ENCODE data around the gene SSRP1.
A peak's percentile ranks its signal among the peaks of the same experiment; 100 is the strongest.

The SSRP1 gene

GRCh38 chr11:57324886-57325734, 10.6 kb downstream of the SSRP1 start, which contains the start of gene TNKS1BP1:
TNKS1BP1 (minus strand) TSS chr11:57324952; CDS start chr11:57321885, 3,067 bp downstream.
- DNase-seq (ENCODE audit: low spot score in 2 of 2) (peak; percentile 76 to 80), ATAC-seq (replicated peaks; ENCODE audit: extremely low read depth, poor library complexity, severe bottlenecking) (peak; percentile 92)
- Mint-ChIP-seq H3K4me1 (peaks cover 44% of the 10 kb centered on the region), H3K9me3 (no peaks in the 10 kb centered on the region), H3K27ac (ENCODE audit: low read depth) (peak within 1 kb of the TSS; percentile 93), H3K36me3 (ENCODE audit: insufficient read depth) (peaks cover 39% of the 10 kb centered on the region), H3K4me3 (peak within 1 kb of the TSS; percentile 84), H3K27me3 (no peaks in the 10 kb centered on the region)

DNA sequence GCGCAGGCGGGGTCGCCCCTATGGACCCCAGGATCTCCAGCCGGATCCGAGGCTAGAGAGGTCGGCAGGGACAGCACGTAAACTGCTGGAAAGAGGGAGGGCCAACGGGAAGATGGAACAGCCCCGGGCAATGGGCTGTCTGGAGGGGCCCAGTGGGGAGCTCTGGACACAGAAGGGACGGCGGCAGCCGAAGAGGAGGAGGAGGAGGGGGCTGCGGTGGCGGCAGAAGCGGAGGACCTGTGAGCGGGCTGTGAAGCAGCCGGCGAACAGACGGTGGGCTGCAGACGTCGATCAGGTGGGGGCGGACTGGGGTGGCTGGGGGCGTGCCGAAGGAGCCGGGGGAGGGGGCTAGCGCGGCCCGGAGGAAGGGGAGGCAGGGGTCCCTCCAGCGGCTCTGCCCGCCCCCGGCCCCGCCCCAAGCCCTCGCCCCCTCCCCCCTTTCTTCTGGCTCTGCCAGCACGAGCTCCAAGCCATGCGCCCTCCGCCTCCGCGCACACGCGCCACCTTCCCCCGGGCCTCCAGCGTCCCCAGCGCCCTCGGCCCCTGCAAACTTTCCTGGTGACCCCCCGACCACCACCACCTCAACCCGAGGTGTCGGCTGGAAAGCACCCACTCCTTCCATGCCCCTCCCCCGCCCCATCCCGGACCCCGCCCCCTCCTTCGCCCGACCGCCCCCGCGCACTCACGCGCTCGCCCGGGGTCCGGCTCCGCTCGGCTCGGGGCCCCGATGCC, 11.4 kb downstream of the SSRP1 start:
- ATAC-seq (replicated peaks; ENCODE audit: extremely low read depth, poor library complexity, severe bottlenecking): peak; percentile 19
- Mint-ChIP-seq H3K27ac (ENCODE audit: low read depth) (peak overlapping the region; percentile 93), H3K4me1 (peaks cover 44% of the 10 kb centered on the region), H3K27me3 (no peaks in the 10 kb centered on the region), H3K36me3 (ENCODE audit: insufficient read depth) (peaks cover 34% of the 10 kb centered on the region), H3K4me3 (peak overlapping the region; percentile 84), H3K9me3 (no peaks in the 10 kb centered on the region)
- peak in 1 of 2 donors; percentile 21 for DNase-seq (ENCODE audit: low spot score in 2 of 2)

DNA sequence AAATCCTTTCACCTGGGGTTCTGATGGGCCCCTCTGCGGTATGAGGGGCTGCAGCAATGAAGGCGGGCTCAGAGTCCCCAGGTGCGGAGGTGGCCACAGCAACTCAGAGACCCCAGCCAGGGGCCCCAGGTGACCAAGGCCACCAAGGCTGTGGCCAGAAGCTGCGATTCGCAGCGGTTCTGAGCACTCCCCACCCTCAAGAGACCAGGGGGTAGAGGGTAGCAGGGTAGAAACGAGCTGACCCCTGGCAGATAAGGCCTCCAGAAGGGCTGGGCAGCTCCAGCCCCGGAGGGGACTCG, 11.9 kb downstream of the SSRP1 start:
- ATAC-seq (replicated peaks; ENCODE audit: extremely low read depth, poor library complexity, severe bottlenecking) (no peak), DNase-seq (ENCODE audit: low spot score in 2 of 2) (no peak)
- no peaks in the 10 kb centered on the region for H3K27me3 Mint-ChIP-seq
- H3K27ac Mint-ChIP-seq (ENCODE audit: low read depth): peak overlapping the region; percentile 93
- peaks cover 44% of the 10 kb centered on the region for H3K4me1 Mint-ChIP-seq
- H3K36me3 Mint-ChIP-seq (ENCODE audit: insufficient read depth): peaks cover 34% of the 10 kb centered on the region
- no peaks in the 10 kb centered on the region for H3K9me3 Mint-ChIP-seq
- H3K4me3 Mint-ChIP-seq: peak overlapping the region; percentile 84

- ATAC-seq (replicated peaks; ENCODE audit: extremely low read depth, poor library complexity, severe bottlenecking): no peak
- H3K27ac Mint-ChIP-seq (ENCODE audit: low read depth): no peak overlapping the region
- H3K4me3 Mint-ChIP-seq: peak overlapping the region; percentile 84
- H3K27me3 Mint-ChIP-seq: no peaks in the 10 kb centered on the region
- no peak for DNase-seq (ENCODE audit: low spot score in 2 of 2)
- peaks cover 42% of the 10 kb centered on the region for H3K4me1 Mint-ChIP-seq
- H3K9me3 Mint-ChIP-seq: no peaks in the 10 kb centered on the region
- H3K36me3 Mint-ChIP-seq (ENCODE audit: insufficient read depth): peaks cover 29% of the 10 kb centered on the region
These were observed 12.4 kb downstream of the SSRP1 start for GRCh38 chr11:57323167-57323854.

DNA sequence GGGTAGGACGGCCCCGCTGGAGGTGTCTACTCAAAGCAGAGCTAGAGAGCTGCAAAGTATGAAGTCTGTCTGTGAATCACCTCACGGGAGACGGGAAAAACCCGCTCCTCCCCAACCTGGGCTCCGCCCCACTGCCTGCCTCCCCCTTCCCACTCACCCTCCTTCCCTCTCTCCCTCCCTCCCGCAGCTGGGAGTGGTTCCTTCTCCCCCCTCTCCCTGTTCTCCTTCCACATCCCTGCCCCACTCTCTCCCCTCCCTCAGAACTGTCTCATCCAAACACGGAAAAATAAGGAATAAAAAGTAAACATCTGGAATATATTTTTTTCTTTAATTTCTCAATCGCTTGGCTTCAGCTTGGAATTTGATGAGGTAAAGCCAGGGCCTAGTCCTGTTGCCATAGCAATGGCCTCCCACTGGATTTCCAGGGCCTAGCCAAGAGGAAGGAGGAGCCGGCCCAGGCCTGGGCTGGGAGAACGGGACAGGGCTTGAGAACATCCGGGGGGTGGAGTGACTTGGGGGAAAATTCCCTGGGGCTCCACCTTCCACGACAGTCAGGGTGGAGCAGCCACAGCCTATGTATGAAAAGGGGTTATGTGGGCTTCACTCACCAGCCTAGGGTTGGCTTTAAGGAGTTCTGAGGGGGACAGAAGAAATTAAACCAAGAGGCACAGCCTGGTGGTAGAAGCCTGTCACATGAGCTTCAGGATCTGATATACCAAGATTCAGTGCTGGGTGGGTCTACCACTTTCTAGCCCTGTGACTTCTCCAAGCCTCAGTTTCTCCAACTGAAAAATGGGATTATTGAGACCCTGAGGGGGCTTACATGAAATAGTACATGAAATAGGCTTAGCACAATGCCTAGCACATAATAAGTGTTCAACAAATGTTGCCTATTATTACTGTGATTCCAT, 13.2 kb downstream of the SSRP1 start:
- Mint-ChIP-seq H3K4me1 (peaks cover 40% of the 10 kb centered on the region), H3K27me3 (no peaks in the 10 kb centered on the region), H3K9me3 (no peaks in the 10 kb centered on the region), H3K36me3 (ENCODE audit: insufficient read depth) (peaks cover 25% of the 10 kb centered on the region), H3K27ac (ENCODE audit: low read depth) (no peak overlapping the region), H3K4me3 (peak overlapping the region; percentile 84)
- ATAC-seq (replicated peaks; ENCODE audit: extremely low read depth, poor library complexity, severe bottlenecking) (no peak), DNase-seq (ENCODE audit: low spot score in 2 of 2) (no peak)

DNA sequence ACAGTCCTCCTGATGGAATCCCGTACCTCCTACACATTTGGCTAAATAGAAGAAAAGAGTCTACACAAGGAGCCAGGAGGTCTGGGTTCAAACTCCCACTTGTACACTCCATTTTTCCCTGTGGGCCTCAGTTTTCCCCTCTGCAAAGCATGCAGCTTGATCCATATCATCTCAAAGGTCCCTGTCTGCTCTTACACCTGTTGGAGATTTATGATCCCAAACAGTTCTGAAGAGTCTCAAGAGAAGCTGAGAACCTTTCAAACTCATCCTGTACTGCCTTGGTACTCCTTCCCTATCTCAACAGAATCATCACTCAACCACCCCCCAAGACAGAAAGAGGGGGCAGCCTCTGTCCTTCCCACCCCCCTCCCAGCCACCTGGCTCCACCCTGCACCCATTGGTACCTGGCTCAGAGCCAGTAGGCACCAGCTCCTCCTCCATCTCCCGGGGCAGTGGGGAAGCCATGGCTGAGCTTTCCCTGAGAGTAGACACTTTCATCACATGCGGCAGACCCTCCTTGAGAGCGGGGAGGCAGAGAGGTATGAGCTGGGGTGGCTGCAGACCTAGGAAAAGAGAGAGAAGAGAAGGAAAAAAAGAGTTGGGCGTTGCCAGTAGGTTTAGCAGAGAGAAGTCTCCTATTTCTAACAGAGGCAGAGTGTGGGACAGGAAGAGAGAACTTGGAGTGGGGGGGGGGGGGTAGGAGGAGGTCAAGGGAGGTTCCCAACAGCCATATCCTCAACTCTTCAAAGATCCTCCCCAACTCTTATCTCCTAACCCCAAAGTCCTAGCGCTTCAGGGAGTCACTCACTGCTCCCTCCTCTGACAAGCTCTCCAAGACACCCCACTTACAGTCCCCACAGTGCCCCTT, 14.1 kb downstream of the SSRP1 start:
- peak overlapping the region; percentile 79 for H3K27ac Mint-ChIP-seq (ENCODE audit: low read depth)
- no peak for DNase-seq (ENCODE audit: low spot score in 2 of 2)
- H3K36me3 Mint-ChIP-seq (ENCODE audit: insufficient read depth): peaks cover 19% of the 10 kb centered on the region
- no peaks in the 10 kb centered on the region for H3K27me3 Mint-ChIP-seq
- H3K4me1 Mint-ChIP-seq: peaks cover 36% of the 10 kb centered on the region
- no peak overlapping the region for H3K4me3 Mint-ChIP-seq
- no peaks in the 10 kb centered on the region for H3K9me3 Mint-ChIP-seq
- no peak for ATAC-seq (replicated peaks; ENCODE audit: extremely low read depth, poor library complexity, severe bottlenecking)

- Mint-ChIP-seq H3K4me3 (no peak overlapping the region), H3K9me3 (no peaks in the 10 kb centered on the region), H3K27me3 (no peaks in the 10 kb centered on the region), H3K27ac (ENCODE audit: low read depth) (no peak overlapping the region), H3K36me3 (ENCODE audit: insufficient read depth) (peaks cover 17% of the 10 kb centered on the region), H3K4me1 (peaks cover 29% of the 10 kb centered on the region)
- no peak for ATAC-seq (replicated peaks; ENCODE audit: extremely low read depth, poor library complexity, severe bottlenecking)
- DNase-seq (ENCODE audit: low spot score in 2 of 2): no peak
These were observed 14.8 kb downstream of the SSRP1 start for GRCh38 chr11:57320719-57321387.

DNA sequence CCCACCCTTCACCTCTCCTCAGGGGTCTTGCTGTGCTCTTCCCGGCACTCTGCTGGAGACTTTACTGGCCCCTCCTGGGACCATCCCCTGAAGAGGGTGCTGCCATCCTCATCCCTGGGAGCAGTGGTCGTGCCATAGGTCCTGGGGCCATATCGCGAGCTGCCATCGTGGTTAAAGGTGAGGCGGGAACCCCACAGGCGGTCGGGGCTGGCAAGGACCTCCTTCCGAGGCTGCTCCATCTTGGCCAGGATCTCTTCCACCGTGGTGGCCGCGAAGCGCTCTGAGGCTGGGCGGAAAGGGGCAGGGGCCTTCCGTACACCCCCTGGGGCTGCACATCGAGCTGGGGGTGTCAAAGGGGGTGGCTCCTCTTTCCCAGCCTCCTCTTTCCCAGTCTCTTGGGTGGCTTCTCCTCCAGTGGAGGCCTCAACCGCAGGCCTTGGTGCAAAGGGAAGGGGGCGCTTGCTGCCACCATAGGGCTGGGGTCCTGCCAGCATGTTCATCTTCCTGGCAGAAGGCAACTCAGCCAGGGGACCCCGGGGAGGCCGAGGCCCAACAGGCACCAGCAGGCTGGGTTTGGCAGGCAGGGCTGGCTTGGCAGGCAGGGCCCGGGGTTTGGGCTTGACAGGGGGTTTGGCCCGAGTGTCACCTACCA, 15.5 kb downstream of the SSRP1 start:
- ATAC-seq (replicated peaks; ENCODE audit: extremely low read depth, poor library complexity, severe bottlenecking) (no peak), DNase-seq (ENCODE audit: low spot score in 2 of 2) (no peak)
- Mint-ChIP-seq H3K36me3 (ENCODE audit: insufficient read depth) (peaks cover 11% of the 10 kb centered on the region), H3K4me1 (peaks cover 22% of the 10 kb centered on the region), H3K27me3 (no peaks in the 10 kb centered on the region), H3K9me3 (no peaks in the 10 kb centered on the region), H3K27ac (ENCODE audit: low read depth) (no peak overlapping the region), H3K4me3 (no peak overlapping the region)

- no peak for DNase-seq (ENCODE audit: low spot score in 2 of 2)
- Mint-ChIP-seq H3K27ac (ENCODE audit: low read depth) (no peak overlapping the region), H3K4me1 (peaks cover 11% of the 10 kb centered on the region), H3K27me3 (no peaks in the 10 kb centered on the region), H3K9me3 (no peaks in the 10 kb centered on the region), H3K4me3 (no peak overlapping the region), H3K36me3 (ENCODE audit: insufficient read depth) (peaks cover 3% of the 10 kb centered on the region)
- ATAC-seq (replicated peaks; ENCODE audit: extremely low read depth, poor library complexity, severe bottlenecking): no peak
These were observed 17.5 kb downstream of the SSRP1 start for GRCh38 chr11:57318178-57318577.

DNA sequence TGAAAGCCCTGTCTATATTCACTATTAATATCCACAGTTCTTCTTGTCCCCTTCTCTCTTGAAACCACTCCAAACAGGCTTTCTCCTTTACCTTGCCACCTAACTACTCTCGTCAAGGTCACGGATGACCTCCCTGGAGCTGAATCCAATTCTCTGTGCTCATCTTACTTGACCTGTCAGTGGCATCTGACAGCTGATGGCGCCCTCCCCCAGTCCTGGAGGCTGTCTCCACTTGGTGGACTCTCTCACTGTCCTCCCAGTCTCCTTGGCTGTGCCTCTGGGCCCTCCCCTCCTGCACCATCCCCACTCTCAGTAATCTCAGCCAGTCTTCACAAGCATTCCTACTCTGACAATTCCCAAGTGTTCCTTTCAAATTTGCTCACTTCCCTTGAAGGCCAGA, 19.7 kb downstream of the SSRP1 start:
- ATAC-seq (replicated peaks; ENCODE audit: extremely low read depth, poor library complexity, severe bottlenecking) (no peak), DNase-seq (ENCODE audit: low spot score in 2 of 2) (no peak)
- Mint-ChIP-seq H3K27me3 (no peaks in the 10 kb centered on the region), H3K4me1 (peaks cover 5% of the 10 kb centered on the region), H3K4me3 (no peak overlapping the region), H3K27ac (ENCODE audit: low read depth) (no peak overlapping the region), H3K36me3 (ENCODE audit: insufficient read depth) (peaks cover 2% of the 10 kb centered on the region), H3K9me3 (no peaks in the 10 kb centered on the region)

Data from central memory CD8-positive, alpha-beta T cell (primary cell).